C4-2B (cell line): Measurements from ENCODE around the gene PPP1R12B.
"Not testable (repeated sequence)": the region's sequence is repeated elsewhere in the genome, so short reads cannot be mapped to it uniquely, and the experiment has no call there.

Experiments used
- CTCF ChIP-seq: fragments of 450-650 bp; conservative IDR thresholded peaks from 2 replicates; pipeline ENCODE4 v1.5.1; 2017; ENCODE audit warnings: mild to moderate bottlenecking
- ZFX ChIP-seq: fragments of 450-650 bp; IDR thresholded peaks from 2 replicates; pipeline ENCODE4 v1.6.1; 2017

- not testable (repeated sequence) for TF ChIP-seq CTCF, ZFX
Observed at GRCh38 chr1:202448140-202448539, 99.6 kb downstream of the PPP1R12B start.
